Measurements from ENCODE around the gene RTP5.
"Not testable (repeated sequence)": the region's sequence is repeated elsewhere in the genome, so short reads cannot be mapped to it uniquely, and the experiment has no call there.

DNA sequence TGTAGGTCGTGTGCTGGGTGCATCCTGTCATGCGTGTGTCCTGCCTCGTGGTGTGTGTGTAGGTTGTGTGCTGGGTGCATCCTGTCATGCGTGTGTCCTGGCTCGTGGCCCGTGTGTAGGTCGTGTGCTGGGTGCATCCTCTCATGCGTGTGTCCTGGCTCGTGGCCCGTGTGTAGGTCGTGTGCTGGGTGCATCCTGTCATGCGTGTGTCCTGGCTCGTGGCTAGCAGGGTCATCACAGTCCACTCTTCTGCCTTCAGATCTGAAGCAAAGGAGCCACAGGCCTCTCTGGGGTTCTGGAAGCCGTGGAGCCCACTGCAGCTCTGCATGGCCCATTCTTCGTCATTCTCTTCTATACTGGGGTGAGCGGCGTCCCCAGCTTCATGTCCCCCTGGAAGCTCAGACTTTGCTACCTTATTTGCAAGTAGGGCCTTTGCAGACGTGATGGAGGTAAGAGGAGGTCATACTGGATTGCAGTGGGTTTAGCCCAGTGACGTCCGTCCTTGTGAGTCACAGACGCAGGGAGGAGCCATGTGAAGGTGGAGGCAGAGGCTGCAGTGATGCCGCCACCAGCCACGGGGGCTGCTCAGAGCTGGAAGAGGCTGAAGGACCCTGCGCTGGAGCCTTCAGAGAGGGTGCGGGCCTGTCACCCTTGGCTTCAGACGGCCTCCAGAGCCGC lies 49.4 kb upstream of the RTP5 start:
- TF ChIP-seq, protein P1, sequence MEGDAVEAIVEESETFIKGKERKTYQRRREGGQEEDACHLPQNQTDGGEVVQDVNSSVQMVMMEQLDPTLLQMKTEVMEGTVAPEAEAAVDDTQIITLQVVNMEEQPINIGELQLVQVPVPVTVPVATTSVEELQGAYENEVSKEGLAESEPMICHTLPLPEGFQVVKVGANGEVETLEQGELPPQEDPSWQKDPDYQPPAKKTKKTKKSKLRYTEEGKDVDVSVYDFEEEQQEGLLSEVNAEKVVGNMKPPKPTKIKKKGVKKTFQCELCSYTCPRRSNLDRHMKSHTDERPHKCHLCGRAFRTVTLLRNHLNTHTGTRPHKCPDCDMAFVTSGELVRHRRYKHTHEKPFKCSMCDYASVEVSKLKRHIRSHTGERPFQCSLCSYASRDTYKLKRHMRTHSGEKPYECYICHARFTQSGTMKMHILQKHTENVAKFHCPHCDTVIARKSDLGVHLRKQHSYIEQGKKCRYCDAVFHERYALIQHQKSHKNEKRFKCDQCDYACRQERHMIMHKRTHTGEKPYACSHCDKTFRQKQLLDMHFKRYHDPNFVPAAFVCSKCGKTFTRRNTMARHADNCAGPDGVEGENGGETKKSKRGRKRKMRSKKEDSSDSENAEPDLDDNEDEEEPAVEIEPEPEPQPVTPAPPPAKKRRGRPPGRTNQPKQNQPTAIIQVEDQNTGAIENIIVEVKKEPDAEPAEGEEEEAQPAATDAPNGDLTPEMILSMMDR (IDR thresholded peaks at IDR 0.05; ENCODE audit: low read depth, low read length): not testable (repeated sequence)
- not testable (repeated sequence) for TF ChIP-seq MYC (IDR thresholded peaks at IDR 0.05; ENCODE audit: low read depth, low read length); POLR2A (IDR thresholded peaks at IDR 0.05; ENCODE audit: extremely low read depth, insufficient read length)
- TF ChIP-seq, protein P2, sequence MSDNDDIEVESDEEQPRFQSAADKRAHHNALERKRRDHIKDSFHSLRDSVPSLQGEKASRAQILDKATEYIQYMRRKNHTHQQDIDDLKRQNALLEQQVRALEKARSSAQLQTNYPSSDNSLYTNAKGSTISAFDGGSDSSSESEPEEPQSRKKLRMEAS (IDR thresholded peaks at IDR 0.05; ENCODE audit: low read depth, low read length): not testable (repeated sequence)

Data from NB4 (cell line).